ENCODE data around the gene MLEC. TPM values are rescaled to one million over a fixed set of nuclear protein-coding genes. Genes with fewer than 3 reads are reported as not detected.

The MLEC gene
- total and polyA plus RNA-seq, 2 of the 13 experiments (the other 11 are each of a cell fraction or from before 2014, with no cell fraction given) = 49.8 to 156 TPM

DNA sequence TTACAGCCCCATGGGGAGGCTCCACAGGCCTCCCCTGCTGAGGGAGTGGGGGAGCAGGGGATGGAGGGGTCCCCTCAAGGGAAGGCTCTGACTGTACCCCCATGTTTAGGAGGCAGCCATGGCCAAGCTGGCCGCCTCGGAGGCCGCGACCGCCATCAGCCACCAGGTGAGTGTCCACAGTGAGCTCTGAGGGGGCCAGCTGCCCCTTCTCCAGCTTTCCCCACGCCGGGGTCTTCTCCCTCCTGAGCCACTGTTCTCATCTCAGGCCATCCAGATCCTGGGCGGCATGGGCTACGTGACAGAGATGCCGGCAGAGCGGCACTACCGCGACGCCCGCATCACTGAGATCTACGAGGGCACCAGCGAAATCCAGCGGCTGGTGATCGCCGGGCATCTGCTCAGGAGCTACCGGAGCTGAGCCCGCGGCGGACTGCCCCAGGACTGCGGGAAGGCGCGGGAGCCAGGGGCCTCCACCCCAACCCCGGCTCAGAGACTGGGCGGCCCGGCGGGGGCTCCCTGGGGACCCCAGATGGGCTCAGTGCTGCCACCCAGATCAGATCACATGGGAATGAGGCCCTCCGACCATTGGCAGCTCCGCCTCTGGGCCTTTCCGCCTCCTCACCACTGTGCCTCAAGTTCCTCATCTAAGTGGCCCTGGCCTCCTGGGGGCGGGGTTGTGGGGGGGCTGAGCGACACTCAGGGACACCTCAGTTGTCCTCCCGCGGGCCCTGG is 52.2 kb downstream of the MLEC start:
- CTCF ChIA-PET (ENCODE audit: low intra/inter-chr PET ratio, low total read pairs) = no interaction called here

DNA sequence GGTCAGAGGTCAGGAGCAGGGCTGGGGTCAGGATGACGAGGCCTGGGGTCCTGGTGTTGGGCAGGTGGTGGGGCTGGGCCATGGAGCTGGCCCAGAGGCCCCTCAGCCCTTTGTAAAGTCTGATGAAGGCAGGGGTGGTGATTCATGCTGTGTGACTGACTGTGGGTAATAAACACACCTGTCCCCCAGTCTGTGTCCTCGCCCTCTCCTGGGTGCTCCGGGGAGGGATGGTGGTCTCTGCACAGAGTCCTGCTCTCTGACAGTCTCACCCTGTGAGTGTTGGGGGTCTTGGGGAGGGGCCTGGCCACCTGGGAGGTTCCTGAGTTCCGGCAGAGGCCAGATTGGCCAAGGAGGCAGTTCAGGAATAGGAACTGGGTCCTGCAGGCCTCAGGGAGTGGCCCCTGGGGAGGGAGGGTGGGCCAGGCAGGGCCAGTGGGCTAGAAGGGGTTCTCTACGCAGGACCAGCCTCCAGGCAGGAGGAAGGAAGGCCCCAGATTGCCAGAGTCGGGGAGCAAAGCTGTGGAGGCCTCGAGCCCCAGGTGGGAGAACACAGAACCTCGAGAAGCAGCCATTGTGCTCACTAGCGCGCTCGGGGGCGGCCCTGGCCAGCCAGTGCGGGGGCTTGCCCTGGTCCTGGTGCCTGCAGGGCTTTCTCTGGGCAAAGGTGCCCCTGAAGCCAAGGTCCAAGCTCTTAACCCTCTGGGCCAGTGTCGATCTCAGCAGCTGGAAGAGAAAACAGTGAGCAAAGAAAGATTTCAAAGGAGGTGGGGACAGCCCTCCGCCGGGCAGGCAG is 53.1 kb downstream of the MLEC start:
- in situ Hi-C loops (cut with HindIII; ENCODE audit: extremely low pct_ligation_motif_present, low pct_unique_long_range_greater_than_20kb) = no loop called here
- H3K9me3 ChIP-seq (ENCODE audit: low read length) = no peaks in the 10 kb centered on the region
- ChIA-PET CTCF (ENCODE audit: low intra/inter-chr PET ratio, low total read pairs) (no interaction called here), POLR2A (no interaction called here)
- no peak overlapping the region for H3K4me2 ChIP-seq (ENCODE audit: low read depth, low read length)
- 79% methylated on average over 13 of the region's 16 CpGs for WGBS (ENCODE audit: low lambda C conversion rate)
- no peaks in the 10 kb centered on the region; a peak in 2 of 5 replicates for H3K36me3 ChIP-seq (replicated peaks in 1 of 2; ENCODE audit: control insufficient read depth in 1 of 2, insufficient read depth in 2 of 2, low read length in 2 of 2)
- H3K79me2 ChIP-seq (ENCODE audit: insufficient read depth, low read length) = no peaks in the 10 kb centered on the region
- ATAC-seq = no peak
- DNase-seq (ENCODE audit: low spot score) = no peak
- no peaks in the 10 kb centered on the region for H3K27me3 ChIP-seq (ENCODE audit: control insufficient read depth in 1 of 2, insufficient read depth in 2 of 2, low read length in 2 of 2)
- BruUV-seq (replicated peaks) = no TSS peak
- intact Hi-C loops (cut with micrococcal nuclease; ENCODE audit: unreplicated experiment) = no loop called here
- H3K4me3 ChIP-seq (replicated peaks in 1 of 3; ENCODE audit: insufficient read depth in 1 of 3, low read depth in 2 of 3, low read length in 3 of 3) = no peak overlapping the region
- no peak overlapping the region for H2AFZ ChIP-seq (ENCODE audit: low read length)
- peaks cover 19% of the 10 kb centered on the region for H3K4me1 ChIP-seq (ENCODE audit: insufficient read depth, low read length)
- no peak overlapping the region for H3K9ac ChIP-seq (ENCODE audit: insufficient read depth, low read depth, low read length)
- no peak for FAIRE-seq
- no peaks in the 10 kb centered on the region for H4K20me1 ChIP-seq (ENCODE audit: insufficient read depth, low read length)
- H3K27ac ChIP-seq (ENCODE audit: extremely low read length, insufficient read depth, low read length) = no peak overlapping the region
- TF ChIP-seq, protein P1, sequence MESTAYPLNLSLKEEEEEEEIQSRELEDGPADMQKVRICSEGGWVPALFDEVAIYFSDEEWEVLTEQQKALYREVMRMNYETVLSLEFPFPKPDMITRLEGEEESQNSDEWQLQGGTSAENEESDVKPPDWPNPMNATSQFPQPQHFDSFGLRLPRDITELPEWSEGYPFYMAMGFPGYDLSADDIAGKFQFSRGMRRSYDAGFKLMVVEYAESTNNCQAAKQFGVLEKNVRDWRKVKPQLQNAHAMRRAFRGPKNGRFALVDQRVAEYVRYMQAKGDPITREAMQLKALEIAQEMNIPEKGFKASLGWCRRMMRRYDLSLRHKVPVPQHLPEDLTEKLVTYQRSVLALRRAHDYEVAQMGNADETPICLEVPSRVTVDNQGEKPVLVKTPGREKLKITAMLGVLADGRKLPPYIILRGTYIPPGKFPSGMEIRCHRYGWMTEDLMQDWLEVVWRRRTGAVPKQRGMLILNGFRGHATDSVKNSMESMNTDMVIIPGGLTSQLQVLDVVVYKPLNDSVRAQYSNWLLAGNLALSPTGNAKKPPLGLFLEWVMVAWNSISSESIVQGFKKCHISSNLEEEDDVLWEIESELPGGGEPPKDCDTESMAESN (CRISPR knock-in tag; conservative IDR thresholded peaks at IDR 0.05) = no peak
- no peak for TF ChIP-seq KAT7 (CRISPR knock-in tag; IDR thresholded peaks at IDR 0.05; ENCODE audit: borderline replicate concordance)
- TF ChIP-seq NCOA2 (CRISPR knock-in tag; IDR thresholded peaks at IDR 0.05) = no peak
- no peak for TF ChIP-seq KDM1A (CRISPR knock-in tag; IDR thresholded peaks at IDR 0.05)
- TF ChIP-seq ZSCAN9 (CRISPR knock-in tag; IDR thresholded peaks at IDR 0.05; ENCODE audit: borderline replicate concordance) = no peak
- peak; percentile 54 for TF ChIP-seq AGO2 (optimal IDR thresholded peaks at IDR 0.05; ENCODE audit: low read depth, low read length)
- no peak for TF ChIP-seq JARID2 (CRISPR knock-in tag; IDR thresholded peaks at IDR 0.05; ENCODE audit: insufficient replicate concordance)
- 0 out of 2 replicates have a peak, but pooled peaks have one; percentile 36 for TF ChIP-seq HNRNPL (IDR thresholded peaks at IDR 0.05; ENCODE audit: low read depth, low read length)
- TF ChIP-seq ZBTB38 (CRISPR knock-in tag; IDR thresholded peaks at IDR 0.05) = no peak
- no peak for TF ChIP-seq ZNF605 (CRISPR knock-in tag; IDR thresholded peaks at IDR 0.05)
- TF ChIP-seq FOXA1 (IDR thresholded peaks at IDR 0.05) = no peak
- no peak for TF ChIP-seq FOXA1 (CRISPR knock-in tag; IDR thresholded peaks at IDR 0.05)
- no peak for TF ChIP-seq RBM22 (optimal IDR thresholded peaks at IDR 0.05; ENCODE audit: low read length)

More for the DNA sequence above, 52.2 kb downstream of the MLEC start:
- FAIRE-seq = no peak
- Histone ChIP-seq H3K4me3 (replicated peaks in 1 of 3; ENCODE audit: insufficient read depth in 1 of 3, low read depth in 2 of 3, low read length in 3 of 3) (no peak overlapping the region), H4K20me1 (ENCODE audit: insufficient read depth, low read length) (no peaks in the 10 kb centered on the region), H3K27ac (ENCODE audit: extremely low read length, insufficient read depth, low read length) (no peak overlapping the region), H3K36me3 (replicated peaks in 1 of 2; ENCODE audit: control insufficient read depth in 1 of 2, insufficient read depth in 2 of 2, low read length in 2 of 2) (no peaks in the 10 kb centered on the region; a peak in 2 of 5 replicates), H3K9me3 (ENCODE audit: low read length) (no peaks in the 10 kb centered on the region), H2AFZ (ENCODE audit: low read length) (no peak overlapping the region), H3K4me2 (ENCODE audit: low read depth, low read length) (no peak overlapping the region), H3K4me1 (ENCODE audit: insufficient read depth, low read length) (peaks cover 19% of the 10 kb centered on the region), H3K27me3 (ENCODE audit: control insufficient read depth in 1 of 2, insufficient read depth in 2 of 2, low read length in 2 of 2) (no peaks in the 10 kb centered on the region), H3K79me2 (ENCODE audit: insufficient read depth, low read length) (no peaks in the 10 kb centered on the region), H3K9ac (ENCODE audit: insufficient read depth, low read depth, low read length) (no peak overlapping the region)
- TF ChIP-seq BHLHE40 (IDR thresholded peaks at IDR 0.05; ENCODE audit: low read length) = no peak
- peak; percentile 36 for TF ChIP-seq AGO2 (optimal IDR thresholded peaks at IDR 0.05; ENCODE audit: low read depth, low read length)
- no peak for TF ChIP-seq ZNF333 (CRISPR knock-in tag; IDR thresholded peaks at IDR 0.05; ENCODE audit: borderline replicate concordance)
- TF ChIP-seq ZNF430 (CRISPR knock-in tag; IDR thresholded peaks at IDR 0.05) = no peak
- TF ChIP-seq MAFG (CRISPR knock-in tag; IDR thresholded peaks at IDR 0.05) = no peak
- TF ChIP-seq ZNF30 (CRISPR knock-in tag; IDR thresholded peaks at IDR 0.05) = no peak
- WGBS (ENCODE audit: low lambda C conversion rate) = 96% methylated on average over 14 of the region's 38 CpGs
- in situ Hi-C loops (cut with HindIII; ENCODE audit: extremely low pct_ligation_motif_present, low pct_unique_long_range_greater_than_20kb) (no loop called here), intact Hi-C loops (cut with micrococcal nuclease; ENCODE audit: unreplicated experiment) (no loop called here)
- POLR2A ChIA-PET = no interaction called here
- ATAC-seq = no peak
- TSS peak; percentile 44 for BruUV-seq (replicated peaks)
- no peak for DNase-seq (ENCODE audit: low spot score)
